Measurements from ENCODE around the gene NAV2.

- no peak for TF ChIP-seq POLR2A (IDR thresholded peaks at IDR 0.05)
- TF ChIP-seq CTCF (IDR thresholded peaks at IDR 0.05): no peak
- no peak for TF ChIP-seq EP300 (IDR thresholded peaks at IDR 0.05)
These were observed 251.2 kb downstream of the NAV2 start for GRCh38 chr11:19963697-19964387.
